Ishikawa (cell line): ENCODE data around the gene ADK.

ENCODE experiments used
- CEBPB ChIP-seq: IDR thresholded peaks from 2 replicates; pipeline ENCODE4 v1.6.1; 2012
- CREB1 ChIP-seq: IDR thresholded peaks from 2 replicates; pipeline ENCODE4 v1.6.1; 2012; ENCODE audit warnings: low read depth
- EGR1 ChIP-seq: IDR thresholded peaks from 2 replicates; pipeline ENCODE4 v1.6.1; 2012
- EP300 ChIP-seq: IDR thresholded peaks from 2 replicates; pipeline ENCODE4 v1.6.1; 2012; ENCODE audit warnings: borderline replicate concordance
- FOXM1 ChIP-seq: IDR thresholded peaks from 2 replicates; pipeline ENCODE4 v1.6.1; 2012; ENCODE audit warnings: low read depth, borderline replicate concordance
- MAX ChIP-seq: IDR thresholded peaks from 2 replicates; pipeline ENCODE4 v1.6.1; 2012
- NFIC ChIP-seq: IDR thresholded peaks from 2 replicates; pipeline ENCODE4 v1.6.1; 2012
- RAD21 ChIP-seq: IDR thresholded peaks from 2 replicates; pipeline ENCODE4 v1.6.1; 2012; ENCODE audit warnings: low read depth
- REST ChIP-seq: IDR thresholded peaks from 2 replicates; pipeline ENCODE4 v1.6.1; 2012; ENCODE audit warnings: low read depth, mild to moderate bottlenecking
- TAF1 ChIP-seq: IDR thresholded peaks from 2 replicates; pipeline ENCODE4 v1.6.1; 2012; ENCODE audit warnings: low read depth, mild to moderate bottlenecking
- TCF12 ChIP-seq: IDR thresholded peaks from 2 replicates; pipeline ENCODE4 v1.6.1; 2012; ENCODE audit warnings: low read depth
- TEAD4 ChIP-seq: IDR thresholded peaks from 2 replicates; pipeline ENCODE4 v1.6.1; 2012
- USF1 ChIP-seq: IDR thresholded peaks from 2 replicates; pipeline ENCODE4 v1.6.1; 2012
- YY1 ChIP-seq: IDR thresholded peaks from 2 replicates; pipeline ENCODE4 v1.6.1; 2012; ENCODE audit warnings: low read depth
- ZBTB7A ChIP-seq: IDR thresholded peaks from 2 replicates; pipeline ENCODE4 v1.6.1; 2012; ENCODE audit warnings: low read depth

Gene ADK

GRCh38 chr10:74556072-74556705 is 405.2 kb downstream of the ADK start:
- no peak for TF ChIP-seq EGR1

GRCh38 chr10:74557098-74557497 is 406.1 kb downstream of the ADK start:
- no peak for TF ChIP-seq TEAD4
- TF ChIP-seq NFIC = no peak
- TF ChIP-seq ZBTB7A = no peak
- no peak for TF ChIP-seq TAF1
- TF ChIP-seq FOXM1 = no peak
- no peak for TF ChIP-seq RAD21
- no peak for TF ChIP-seq EP300
- TF ChIP-seq YY1 = no peak
- no peak for TF ChIP-seq USF1
- TF ChIP-seq TCF12 = no peak
- TF ChIP-seq REST = no peak
- TF ChIP-seq CREB1 = no peak
- no peak for TF ChIP-seq EGR1
- no peak for TF ChIP-seq CEBPB
- no peak for TF ChIP-seq MAX

- no peak for TF ChIP-seq FOXM1
- TF ChIP-seq TEAD4 = no peak
- TF ChIP-seq RAD21 = no peak
- no peak for TF ChIP-seq USF1
- no peak for TF ChIP-seq YY1
- no peak for TF ChIP-seq NFIC
Observed at GRCh38 chr10:74558403-74558802, 407.4 kb downstream of the ADK start.

- TF ChIP-seq TEAD4 = no peak
- no peak for TF ChIP-seq NFIC
- TF ChIP-seq USF1 = no peak
- no peak for TF ChIP-seq EP300
- TF ChIP-seq CREB1 = no peak
- TF ChIP-seq EGR1 = no peak
- TF ChIP-seq TCF12 = no peak
- TF ChIP-seq ZBTB7A = no peak
- no peak for TF ChIP-seq FOXM1
- TF ChIP-seq YY1 = no peak
- TF ChIP-seq CEBPB = no peak
- no peak for TF ChIP-seq REST
- TF ChIP-seq TAF1 = no peak
- no peak for TF ChIP-seq MAX
- TF ChIP-seq RAD21 = no peak
Observed at GRCh38 chr10:74558897-74559296, 407.9 kb downstream of the ADK start.

- TF ChIP-seq TCF12 (no peak), TEAD4 (no peak), FOXM1 (no peak), RAD21 (no peak), REST (no peak), MAX (no peak), NFIC (no peak), TAF1 (no peak), ZBTB7A (no peak), YY1 (no peak), CREB1 (no peak), EGR1 (no peak), USF1 (no peak), EP300 (no peak), CEBPB (no peak)
Observed at GRCh38 chr10:74575191-74575720, 424.2 kb downstream of the ADK start.
